Measurements from ENCODE around the gene CALML5.

CALML5 gene

DNA sequence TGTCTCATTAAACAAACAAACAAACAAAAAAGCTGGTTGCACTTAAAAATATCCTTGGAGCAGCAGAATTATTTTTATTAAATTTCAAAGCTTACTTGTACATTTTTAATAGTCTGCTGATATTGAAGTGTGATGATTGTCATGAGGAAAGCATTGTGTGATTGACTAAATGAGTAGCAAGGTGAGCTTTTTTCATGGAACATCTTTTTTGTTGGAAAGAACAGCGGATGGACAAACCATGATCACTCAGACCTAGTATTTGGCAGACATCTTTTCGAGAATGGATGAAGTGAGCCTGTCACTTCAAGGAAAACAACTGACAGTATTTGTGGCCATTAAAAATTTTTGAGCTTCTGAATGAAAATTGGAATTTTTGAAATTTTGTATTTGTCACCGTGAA, 19.7 kb upstream of the CALML5 start:
- FAIRE-seq, result no peak
- DNase-seq (ENCODE audit: insufficient read length, low spot score), result no peak

DNA sequence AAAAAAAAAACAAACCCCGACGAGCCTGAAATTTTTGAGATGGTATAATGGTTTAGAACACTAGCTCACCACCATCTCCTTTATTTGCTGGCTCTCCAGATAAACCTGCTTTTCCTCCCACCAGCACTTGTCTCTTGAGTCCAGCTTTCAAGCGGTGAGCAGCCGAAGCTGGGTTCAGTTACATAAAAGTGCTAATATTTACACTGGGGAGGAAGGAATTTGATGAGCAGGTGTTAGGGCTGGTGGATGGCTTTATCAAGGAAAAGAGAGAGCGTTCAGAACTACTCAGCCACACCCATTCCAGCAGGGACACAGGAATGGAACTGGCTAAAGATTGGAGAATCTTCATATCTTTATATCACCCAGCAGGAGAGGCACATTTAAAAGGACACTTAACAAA, 18.8 kb upstream of the CALML5 start:
- DNase-seq (ENCODE audit: insufficient read length, low spot score), result no peak
- no peak for FAIRE-seq

DNA sequence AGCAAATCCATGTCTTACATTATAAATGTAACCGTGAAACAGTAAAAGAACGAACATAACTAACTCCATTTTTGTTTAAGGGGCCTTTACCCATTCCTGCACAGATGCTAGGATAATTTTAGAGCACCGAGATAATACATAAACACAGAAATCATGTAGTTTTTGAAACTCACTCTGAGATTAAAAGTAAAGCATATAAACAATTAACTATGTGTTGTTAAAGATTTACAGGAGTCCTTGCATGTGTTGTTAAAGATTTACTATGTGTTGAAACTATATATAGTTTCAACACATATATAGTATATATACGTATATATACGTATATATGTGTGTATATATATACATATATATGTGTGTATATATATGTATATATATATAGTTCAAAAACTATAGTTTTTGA, 18.2 kb upstream of the CALML5 start:
- no peak for FAIRE-seq
- no peak for DNase-seq (ENCODE audit: insufficient read length, low spot score)

DNA sequence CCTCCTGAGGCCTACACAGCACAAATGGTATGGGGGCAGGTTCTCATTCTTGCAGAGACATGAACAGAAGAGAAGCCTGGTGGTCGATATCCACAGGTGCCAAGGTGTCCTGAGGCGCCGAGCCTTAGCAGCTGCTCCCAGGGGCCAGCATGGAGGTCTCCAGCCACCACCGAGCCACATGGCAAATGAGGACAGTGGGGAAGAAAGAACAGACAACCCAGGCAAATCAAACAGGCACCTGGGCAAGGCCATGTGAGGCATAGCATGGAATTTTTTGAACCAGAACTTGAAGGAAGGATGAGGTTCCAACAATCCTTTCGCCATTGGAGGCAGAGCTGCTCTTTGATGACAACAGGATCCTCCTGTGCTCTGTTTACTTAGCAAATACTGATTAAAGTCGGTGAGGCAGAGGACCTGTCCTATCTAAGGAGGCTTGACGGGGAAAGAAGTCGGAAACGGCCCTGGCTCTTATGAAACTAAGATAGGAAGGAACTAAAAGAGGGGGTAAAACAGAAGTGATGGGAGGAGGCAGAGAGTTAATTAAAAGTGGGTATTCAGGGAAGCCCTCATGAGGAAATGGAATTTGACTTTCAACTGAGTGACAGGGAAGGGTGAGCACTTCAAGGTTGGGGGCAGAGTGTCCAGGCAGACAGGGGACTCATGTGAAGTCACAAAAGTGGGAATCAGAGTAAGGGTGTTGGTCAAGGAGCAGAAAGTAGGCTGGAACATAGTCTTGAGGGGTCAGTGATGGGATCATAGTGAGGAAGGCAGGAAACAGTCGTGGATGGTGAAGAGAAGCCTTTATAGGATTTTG, 16.8 kb upstream of the CALML5 start:
- no peak for DNase-seq (ENCODE audit: insufficient read length, low spot score)
- no peak for FAIRE-seq

DNA sequence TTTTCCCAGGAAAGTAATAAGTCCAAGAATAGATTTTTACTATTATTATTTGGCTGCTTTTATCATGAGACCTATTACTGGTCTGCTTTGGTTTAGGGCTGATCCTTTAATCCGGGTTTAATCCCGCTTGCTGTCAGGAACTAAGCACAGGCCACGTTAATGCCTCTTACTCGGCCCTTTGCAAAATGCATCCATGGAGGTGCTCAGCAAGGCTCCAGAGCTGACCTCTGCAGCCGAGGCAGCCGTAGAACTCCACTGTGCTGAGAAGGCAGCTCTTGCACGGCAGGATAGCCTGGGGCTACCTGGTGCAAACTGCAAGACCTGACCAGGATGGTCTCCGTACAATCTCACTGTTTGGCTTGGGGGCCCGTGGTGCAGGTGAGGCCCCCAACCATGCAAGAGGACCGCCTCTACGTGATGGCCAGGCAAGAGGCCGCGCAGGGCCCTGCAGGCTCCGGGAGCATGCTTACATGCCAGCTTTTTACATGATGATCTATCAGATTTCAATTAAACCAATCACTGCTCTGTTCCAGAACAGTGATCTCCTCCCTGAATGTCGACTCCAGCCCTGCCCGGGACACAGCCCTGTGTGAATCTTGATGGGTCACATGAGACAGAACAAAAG, 15.0 kb upstream of the CALML5 start:
- no peak for DNase-seq (ENCODE audit: insufficient read length, low spot score)
- no peak for FAIRE-seq

DNA sequence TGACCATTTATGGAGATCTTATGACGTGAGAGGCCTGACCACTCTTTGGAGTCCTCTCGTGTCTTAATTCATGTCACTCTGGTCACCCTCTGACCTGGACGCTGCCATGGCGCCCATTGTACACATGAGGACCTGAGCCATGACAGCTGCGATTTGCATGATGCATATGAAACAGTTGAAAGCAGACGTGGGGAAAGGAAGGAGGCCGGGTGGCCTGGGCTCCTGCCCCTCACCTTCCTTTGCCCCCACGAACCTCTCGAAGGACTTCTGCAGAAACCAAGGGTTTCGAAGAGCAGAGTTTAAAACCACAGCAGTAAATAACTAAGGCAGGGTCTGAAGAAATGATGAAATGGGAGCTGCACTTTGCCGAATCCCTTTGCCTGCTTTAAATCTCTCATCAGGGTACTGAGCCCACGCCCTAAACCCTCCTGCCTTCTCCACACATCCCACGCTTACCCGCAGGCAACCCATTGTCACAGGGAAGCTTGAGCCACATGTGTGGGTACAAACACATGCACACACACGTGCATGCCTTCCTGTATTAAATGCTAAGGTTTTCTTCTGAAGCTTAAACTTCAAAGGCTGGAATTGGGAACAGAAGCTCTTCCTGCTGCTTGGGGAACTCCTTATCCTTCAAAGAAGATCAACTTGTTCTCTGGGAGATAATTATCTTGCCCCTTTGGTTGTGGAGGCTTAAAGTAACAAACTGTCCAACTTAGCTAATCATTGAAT, 13.7 kb upstream of the CALML5 start:
- FAIRE-seq, result no peak
- no peak for DNase-seq (ENCODE audit: insufficient read length, low spot score)

DNA sequence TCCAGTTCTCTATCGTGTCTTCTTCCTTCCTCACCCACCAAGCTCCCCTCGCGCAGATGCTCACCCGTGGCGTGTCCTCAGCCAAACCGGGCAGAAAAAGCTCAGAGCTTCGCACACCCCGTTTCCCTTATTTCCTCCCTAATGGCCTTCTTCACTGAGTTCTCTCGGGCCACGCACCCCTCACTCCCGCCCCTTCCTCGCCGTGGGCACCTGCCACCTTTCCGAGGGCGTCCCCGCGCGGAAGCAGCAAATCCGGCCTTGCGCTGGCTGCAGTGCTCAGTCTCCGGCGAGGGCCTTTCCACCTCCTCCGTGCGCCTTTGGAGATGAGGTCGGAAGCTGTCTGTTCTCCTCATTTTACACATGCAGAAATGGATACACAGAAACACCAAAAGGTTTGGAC, 13.0 kb upstream of the CALML5 start:
- DNase-seq (ENCODE audit: insufficient read length, low spot score), result no peak
- no peak for FAIRE-seq

DNA sequence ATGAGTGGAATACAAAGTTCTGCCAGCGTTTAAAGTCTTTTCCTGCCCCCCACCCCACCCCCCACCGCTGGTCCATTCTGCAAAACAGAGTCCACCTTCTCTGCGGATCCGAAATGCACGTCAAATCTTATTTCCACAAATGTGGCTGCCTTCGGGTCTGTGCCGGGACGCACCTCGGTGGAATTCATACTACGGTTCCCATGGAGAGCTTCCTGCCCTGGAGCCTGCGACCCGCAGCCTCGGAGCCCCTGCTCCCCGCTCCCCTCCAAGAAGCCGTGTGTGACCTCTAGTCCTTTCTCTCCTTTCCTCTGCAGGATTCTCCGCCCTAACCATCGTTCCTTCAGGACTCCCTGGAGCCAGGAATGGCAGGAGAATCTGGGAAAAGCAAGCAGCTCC, 12.5 kb upstream of the CALML5 start:
- FAIRE-seq (no peak), DNase-seq (ENCODE audit: insufficient read length, low spot score) (no peak)

DNA sequence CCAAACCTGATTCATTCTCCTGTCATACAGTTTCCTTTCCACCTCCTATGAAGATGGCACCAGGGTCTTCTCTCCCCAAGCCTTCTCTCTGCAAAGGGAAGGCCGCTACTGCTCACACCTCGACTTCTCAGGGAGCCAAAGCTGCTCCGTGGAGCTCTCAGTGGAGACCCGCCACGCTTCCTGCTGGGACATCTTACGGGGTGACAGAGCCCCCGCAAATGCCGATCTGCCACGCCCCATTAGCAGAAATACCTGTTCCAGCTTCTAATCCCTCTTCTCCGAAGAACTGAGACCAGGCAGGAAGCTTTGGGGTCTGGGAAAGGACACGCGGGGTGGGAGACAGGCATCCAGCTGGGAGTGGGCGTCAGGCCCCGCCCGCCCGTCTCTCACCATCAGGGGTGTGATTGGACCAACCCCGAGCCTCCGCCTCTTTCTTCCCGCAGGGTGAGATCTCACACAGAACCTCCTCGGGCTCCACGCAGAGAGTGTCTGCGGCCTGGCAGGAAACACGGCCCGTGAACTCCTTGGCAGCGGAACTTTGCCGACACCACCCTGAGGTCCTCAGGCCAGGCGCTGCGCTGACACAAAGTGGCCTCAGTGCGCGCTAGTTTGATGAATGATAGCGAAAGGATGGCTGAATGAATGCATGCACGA, 12.0 kb upstream of the CALML5 start:
- FAIRE-seq (no peak), DNase-seq (ENCODE audit: insufficient read length, low spot score) (no peak)

DNA sequence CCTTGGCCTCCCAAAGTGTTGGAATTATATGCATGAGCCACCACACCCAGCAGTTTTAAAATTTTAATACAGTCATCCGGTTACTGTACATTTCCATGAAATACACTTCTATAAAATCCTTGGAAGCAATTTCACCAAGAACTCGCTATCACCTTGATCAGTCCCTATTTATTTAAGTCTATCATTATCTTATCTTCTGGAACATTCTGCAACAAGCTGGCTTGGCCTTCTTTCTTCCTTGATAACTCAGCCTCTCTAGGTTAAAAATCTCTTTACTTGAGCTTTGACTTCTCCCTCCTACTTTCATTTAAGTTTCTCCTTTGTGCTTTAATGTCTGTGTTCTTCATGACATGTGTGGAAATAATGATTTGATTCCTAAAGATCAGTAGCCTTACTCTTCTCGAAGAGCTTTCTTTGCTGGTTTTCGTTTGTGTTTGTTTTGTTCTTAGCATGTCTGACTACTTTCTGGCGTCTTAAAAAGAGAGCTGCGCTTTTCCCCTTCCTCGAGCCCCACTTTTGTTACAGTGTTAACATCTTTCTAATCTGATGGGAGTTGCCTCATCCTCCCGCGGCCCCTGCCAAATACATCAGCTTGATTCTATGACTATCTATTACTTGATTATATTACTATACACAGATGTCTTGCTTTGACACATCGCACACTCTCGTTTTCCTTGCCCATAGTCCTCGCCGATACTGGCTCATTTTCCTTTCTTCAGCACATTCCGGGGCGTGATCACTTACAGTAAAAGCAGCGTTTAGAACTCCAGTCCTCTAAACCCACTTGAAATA, 11.1 kb upstream of the CALML5 start:
- FAIRE-seq (no peak), DNase-seq (ENCODE audit: insufficient read length, low spot score) (no peak)

DNA sequence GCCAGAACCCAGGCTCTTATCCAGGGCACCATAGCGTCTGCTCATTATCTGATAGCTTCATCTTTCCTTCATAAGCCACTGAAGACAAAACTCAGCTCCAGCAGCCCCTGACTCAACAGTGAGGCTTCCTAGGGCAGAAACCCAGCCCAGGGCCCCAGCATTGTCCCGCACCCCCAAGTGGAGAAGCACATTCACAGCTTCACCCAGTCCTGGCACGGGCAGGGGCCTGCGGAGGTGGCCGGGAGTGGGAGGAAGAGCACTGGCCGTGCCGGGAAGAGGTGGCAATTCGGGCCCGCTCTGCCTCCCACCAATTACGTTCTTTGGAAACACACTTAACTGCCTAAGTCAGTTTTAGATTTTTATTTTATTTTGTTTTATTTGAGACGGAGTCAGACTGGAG, 10.3 kb upstream of the CALML5 start:
- no peak for FAIRE-seq
- DNase-seq (ENCODE audit: insufficient read length, low spot score), result no peak

DNA sequence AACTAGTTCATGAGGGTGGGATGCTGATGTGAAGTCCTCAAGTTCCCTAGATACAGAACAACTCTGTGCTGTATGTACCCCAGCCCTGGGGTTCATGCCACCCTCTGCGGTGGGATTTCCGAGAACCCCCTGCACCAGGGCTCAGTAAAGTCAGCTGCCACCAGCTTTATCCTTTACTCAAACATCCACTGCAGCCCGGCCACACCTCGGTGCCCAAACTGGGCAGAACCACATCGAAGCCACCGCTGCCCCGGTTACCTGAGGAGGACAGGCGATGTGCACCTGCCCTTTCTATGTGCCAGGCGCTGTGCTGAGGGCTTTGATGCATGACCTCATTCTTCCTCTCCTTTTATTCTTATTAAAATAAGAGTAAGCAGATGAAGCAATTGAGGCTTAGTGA, 9.9 kb upstream of the CALML5 start:
- no peak for FAIRE-seq

DNA sequence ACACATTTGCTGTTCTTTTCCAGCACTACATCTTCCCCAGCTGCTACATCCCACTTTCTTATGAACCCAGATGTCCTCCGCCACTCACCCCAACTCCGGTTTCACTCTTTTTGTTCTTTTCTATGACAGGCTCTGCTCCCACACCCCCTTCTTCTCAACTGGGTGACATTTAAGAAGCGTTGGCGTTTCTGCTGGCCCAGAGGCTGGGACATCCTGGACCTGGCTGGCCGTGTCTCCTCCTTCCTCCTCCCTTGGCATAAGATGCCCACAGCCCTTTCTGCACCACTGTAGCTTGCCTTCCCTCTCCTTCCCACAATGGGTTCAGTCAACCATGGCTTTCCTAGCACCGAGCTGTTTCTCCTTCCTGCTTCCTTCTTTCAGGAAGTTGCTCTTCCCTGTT, 9.4 kb upstream of the CALML5 start:
- FAIRE-seq, result no peak
- DNase-seq (ENCODE audit: insufficient read length, low spot score), result no peak

More for the DNA sequence above, 9.9 kb upstream of the CALML5 start:
- DNase-seq (ENCODE audit: insufficient read length, low spot score), result no peak

DNA sequence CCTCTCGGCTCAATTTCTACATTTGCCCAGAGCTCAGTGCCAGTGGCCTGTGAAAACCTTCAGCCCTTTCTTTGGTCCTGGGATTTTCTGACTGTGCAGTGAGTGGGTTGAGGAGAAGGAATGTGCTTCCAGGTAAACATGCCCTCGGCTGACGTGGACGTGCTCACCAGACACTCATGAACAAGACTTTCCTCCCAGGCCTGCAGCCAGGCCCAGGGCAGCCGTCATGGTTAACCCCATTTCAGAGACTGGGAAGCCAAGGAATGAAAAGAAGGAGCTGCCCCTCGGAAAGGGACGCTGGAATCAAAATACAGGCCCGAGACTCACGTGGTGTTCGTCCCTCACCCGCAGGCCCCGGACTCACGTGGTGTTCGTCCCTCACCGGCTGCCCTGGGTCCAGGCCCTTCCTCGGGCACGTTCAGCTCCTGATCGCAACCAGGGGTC, 8.8 kb upstream of the CALML5 start:
- no peak for DNase-seq (ENCODE audit: insufficient read length, low spot score)
- FAIRE-seq, result no peak

DNA sequence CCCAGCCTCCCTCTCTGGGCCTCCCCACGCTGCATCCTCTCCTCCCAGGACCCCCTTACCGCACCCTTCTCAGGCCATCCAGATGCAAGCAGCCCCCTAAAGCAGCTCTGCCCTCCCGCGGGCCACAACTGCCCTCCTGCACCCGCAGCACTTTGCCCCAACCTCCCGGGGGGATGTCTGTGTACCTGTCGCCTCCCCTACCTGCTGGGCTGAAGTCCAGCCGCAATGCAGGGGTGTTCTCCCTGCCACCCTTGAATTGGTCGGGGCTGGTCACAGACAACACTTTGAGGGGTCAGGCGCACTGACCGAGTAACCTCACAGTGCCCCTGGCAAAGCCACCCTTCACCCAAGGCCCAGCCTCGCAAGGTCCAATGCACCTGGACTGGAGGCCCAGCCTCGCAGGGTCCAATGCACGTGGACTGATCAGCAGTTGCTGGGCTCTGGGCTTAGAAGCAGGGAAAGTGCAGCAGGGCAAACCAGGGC, 8.3 kb upstream of the CALML5 start:
- FAIRE-seq (no peak), DNase-seq (ENCODE audit: insufficient read length, low spot score) (no peak)

DNA sequence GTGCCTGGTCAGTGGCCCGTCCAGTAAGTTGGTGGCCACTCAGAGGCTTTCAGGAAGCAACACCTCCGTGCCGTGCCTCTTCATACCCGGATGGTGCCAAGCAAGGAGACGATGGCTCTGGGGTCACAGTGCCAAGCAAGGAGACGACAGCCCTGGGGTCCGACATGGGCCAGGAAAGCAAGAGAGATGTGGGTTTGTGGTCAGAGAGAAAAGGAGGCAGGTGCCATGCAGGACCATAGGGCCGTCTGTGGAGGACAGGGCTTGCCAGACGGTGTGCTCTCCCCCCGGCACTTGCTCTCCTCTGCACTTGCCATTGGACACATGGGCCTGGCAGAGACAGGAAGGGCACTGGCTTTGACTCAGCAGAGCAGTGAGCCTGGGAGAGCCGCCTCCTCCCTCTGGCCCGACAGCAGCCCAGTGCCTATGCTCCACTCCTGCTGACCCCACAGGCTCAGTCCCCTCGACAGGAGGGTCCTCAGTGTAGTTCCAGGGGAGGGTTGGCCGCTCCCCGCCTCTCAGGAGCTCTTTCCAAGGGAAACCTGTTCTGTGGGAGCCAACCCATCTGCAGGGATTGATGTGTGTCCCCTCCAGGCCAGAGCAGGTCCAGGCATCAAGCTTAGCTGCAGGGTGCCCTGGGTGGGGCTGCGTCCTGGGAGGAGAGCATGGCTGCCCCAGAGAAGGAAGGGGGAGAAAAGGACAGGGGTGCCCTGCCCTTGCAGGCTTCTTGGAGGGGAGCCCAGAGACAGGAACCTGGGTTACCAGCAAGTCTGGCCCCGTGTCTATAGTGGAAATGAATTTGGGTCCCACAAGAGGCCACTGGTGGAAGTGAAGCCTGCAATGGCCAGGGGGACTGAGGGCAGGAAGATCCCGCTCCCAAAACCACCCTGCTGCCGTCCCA, 7.6 kb upstream of the CALML5 start:
- no peak for DNase-seq (ENCODE audit: insufficient read length, low spot score)
- no peak for FAIRE-seq

DNA sequence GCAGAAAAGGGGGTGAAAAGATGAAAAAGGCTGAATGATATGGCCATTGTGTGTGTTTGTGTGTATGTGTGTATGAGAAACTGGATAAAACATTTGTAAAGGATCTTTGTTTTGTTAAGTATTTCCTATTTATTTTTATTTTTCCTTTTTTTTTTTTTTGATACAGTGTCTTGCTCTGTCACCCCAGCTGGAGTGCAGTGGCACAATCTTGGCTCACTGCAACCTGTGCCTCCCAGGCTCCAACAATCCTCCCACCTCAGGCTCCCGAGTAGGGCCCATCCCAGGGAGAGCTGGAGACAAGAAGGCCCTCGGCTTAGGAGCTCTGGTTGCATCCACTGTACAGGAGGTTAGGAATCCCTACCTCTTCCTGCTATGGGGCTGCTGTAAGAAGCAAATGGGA, 6.9 kb upstream of the CALML5 start:
- no peak for DNase-seq (ENCODE audit: insufficient read length, low spot score)
- no peak for FAIRE-seq

DNA sequence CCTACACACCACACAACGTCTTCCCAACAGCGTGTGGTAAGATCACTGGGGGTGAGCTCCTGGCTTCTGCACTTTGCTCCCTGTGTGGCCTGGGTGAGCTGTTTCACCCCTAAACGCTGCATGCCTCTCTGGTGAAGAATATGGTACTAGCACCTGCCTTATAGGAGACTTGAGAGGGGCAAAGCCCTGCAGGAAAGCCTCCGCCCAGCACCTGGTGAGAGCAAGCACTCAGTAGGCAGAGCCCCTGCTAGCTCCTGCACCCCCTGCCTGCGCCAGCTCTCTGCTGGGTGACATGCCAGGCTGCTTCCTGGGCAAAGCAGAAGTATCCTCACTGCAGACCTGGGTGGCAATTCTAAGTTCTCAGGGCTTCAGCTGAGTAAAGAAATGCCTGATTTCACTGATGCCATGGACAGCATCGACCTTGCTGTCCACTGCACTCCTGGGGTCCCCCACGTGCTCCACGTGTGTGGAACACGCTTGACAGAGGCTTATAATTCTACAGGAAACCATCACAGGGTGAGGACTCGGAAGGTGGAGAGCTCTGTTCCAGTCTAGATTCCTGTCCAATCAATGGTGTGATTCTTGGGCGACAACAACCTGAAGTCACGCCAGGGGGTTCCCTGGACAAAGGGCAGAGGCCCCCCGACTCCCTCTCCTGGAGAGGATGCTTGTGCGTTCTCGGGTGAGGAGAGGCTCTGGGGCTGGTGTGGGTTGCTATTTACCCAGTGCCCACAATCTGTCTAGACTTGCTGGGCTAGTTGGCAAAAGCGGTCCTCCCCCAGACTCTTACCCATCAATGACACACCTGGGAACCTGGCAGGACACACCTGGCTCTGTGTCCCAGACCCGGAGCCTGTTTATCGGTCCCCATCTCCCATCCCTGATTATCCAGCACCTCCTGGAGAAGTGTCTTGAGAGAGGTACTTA, 5.0 kb upstream of the CALML5 start:
- no peak for DNase-seq (ENCODE audit: insufficient read length, low spot score)
- FAIRE-seq, result no peak
